GM23338 (cell line): Measurements from ENCODE around the gene UBAP1L. TPM values are rescaled to one million over a fixed set of nuclear protein-coding genes. Genes with fewer than 3 reads are reported as not detected.

Experiments
- ATAC-seq: fragments of 200-7000 bp; cut with Tn5 transposase; 3 replicates; pipeline ENCODE4 v1.9.1; 2020
- DNase-seq: peaks from one replicate; pipeline ENCODE4 v3.0.0-alpha.2; 2015; ENCODE audit warnings: low spot score
- H2AFZ ChIP-seq: fragments of 200-600 bp; sonication (generic); 2 replicates; pipeline ENCODE4 v1.8.0; 2016; ENCODE audit warnings: antibody characterized with exemption, mild to moderate bottlenecking, moderate library complexity
- H3F3A ChIP-seq: fragments of 200-600 bp; sonication (generic); replicated peaks from 2 replicates; pipeline ENCODE4 v1.8.0; 2017; ENCODE audit warnings: antibody characterized with exemption, mixed run types, low read depth
- H3K27ac ChIP-seq: fragments of 200-600 bp; sonication (generic); 2 replicates; pipeline ENCODE4 v1.6.1; 2016; ENCODE audit warnings: low read depth
- H3K27me3 ChIP-seq: fragments of 200-600 bp; sonication (generic); 2 replicates; pipeline ENCODE4 v1.8.0; 2016; ENCODE audit warnings: mild to moderate bottlenecking, mixed run types, moderate library complexity; ENCODE audit not compliant: insufficient read depth
- H3K36me3 ChIP-seq: fragments of 200-600 bp; sonication (generic); 2 replicates; pipeline ENCODE4 v1.8.0; 2016; ENCODE audit warnings: mild to moderate bottlenecking; ENCODE audit not compliant: insufficient read depth
- H3K4me1 ChIP-seq: fragments of 200-600 bp; sonication (generic); 2 replicates; pipeline ENCODE4 v1.8.0; 2016; ENCODE audit warnings: mild to moderate bottlenecking, moderate library complexity; ENCODE audit not compliant: insufficient read depth
- H3K4me2 ChIP-seq: fragments of 200-600 bp; sonication (generic); 2 replicates; pipeline ENCODE4 v1.7.1; 2017; ENCODE audit warnings: mixed run types
- H3K4me3 ChIP-seq: fragments of 200-600 bp; sonication (generic); 2 replicates; pipeline ENCODE4 v1.6.1; 2016; ENCODE audit warnings: mixed run types
- H3K79me2 ChIP-seq: fragments of 200-600 bp; sonication (generic); replicated peaks from 2 replicates; pipeline ENCODE4 v1.8.0; 2017; ENCODE audit warnings: mild to moderate bottlenecking; ENCODE audit not compliant: insufficient read depth
- H3K9me2 ChIP-seq: fragments of 200-600 bp; sonication (generic); 2 replicates; pipeline ENCODE4 v1.8.0; 2017; ENCODE audit not compliant: insufficient read depth
- H4K20me1 ChIP-seq: fragments of 200-600 bp; sonication (generic); replicated peaks from 2 replicates; pipeline ENCODE4 v1.8.0; 2017; ENCODE audit warnings: mild to moderate bottlenecking; ENCODE audit not compliant: insufficient read depth
- H3K27ac Mint-ChIP-seq: 2 replicates; pipeline ENCODE4 v1.8.0; 2020; ENCODE audit warnings: inconsistent platforms, mild to moderate bottlenecking, moderate library complexity, mixed read lengths
- H3K27me3 Mint-ChIP-seq: 3 replicates; pipeline ENCODE4 v1.8.0; 2022; ENCODE audit warnings: low read depth, mild to moderate bottlenecking, moderate library complexity, mixed read lengths, inconsistent platforms; ENCODE audit not compliant: insufficient read depth, poor library complexity
- H3K36me3 Mint-ChIP-seq: 3 replicates; pipeline ENCODE4 v1.8.0; 2021; ENCODE audit warnings: low read depth, mild to moderate bottlenecking, inconsistent platforms, moderate library complexity, mixed read lengths
- H3K4me1 Mint-ChIP-seq: 3 replicates; pipeline ENCODE4 v1.8.0; 2020; ENCODE audit warnings: mild to moderate bottlenecking, inconsistent platforms, mixed read lengths
- H3K4me3 Mint-ChIP-seq: 3 replicates; pipeline ENCODE4 v1.8.0; 2021; ENCODE audit warnings: moderate library complexity, mild to moderate bottlenecking, inconsistent platforms, mixed read lengths
- H3K9me3 Mint-ChIP-seq: 3 replicates; pipeline ENCODE4 v1.8.0; 2020; ENCODE audit warnings: moderate library complexity, mild to moderate bottlenecking, inconsistent platforms, mixed read lengths
- CREB1 ChIP-seq: fragments of 250-450 bp; sonication (Bioruptor Pico); IDR thresholded peaks from 2 replicates; pipeline ENCODE4 v1.5.0; 2020; ENCODE audit warnings: low read depth, mild to moderate bottlenecking, moderate library complexity
- CTCF ChIP-seq, 2 experiments: fragments of 200-600 bp in 1 of 2; sonication (generic) in 1 of 2; conservative IDR thresholded peaks; 2 replicates each; pipeline versions ENCODE4 v1.5.1 to v1.6.1; 2016 to 2017; ENCODE audit warnings: antibody characterized with exemption in 2 of 2, low read depth in 2 of 2, mild to moderate bottlenecking in 2 of 2, moderate library complexity in 1 of 2
- JUNB ChIP-seq: IDR thresholded peaks from one replicate; pipeline ENCODE4 v1.6.1; 2016; ENCODE audit warnings: antibody characterized with exemption; ENCODE audit not compliant: unreplicated experiment
- NANOG ChIP-seq: IDR thresholded peaks from 2 replicates; pipeline ENCODE4 v1.6.1; 2016; ENCODE audit warnings: antibody characterized with exemption, borderline replicate concordance
- STAT1 ChIP-seq: IDR thresholded peaks from one replicate; pipeline ENCODE4 v1.6.1; 2016; ENCODE audit warnings: antibody characterized with exemption; ENCODE audit not compliant: unreplicated experiment
- ZNF331 ChIP-seq: fragments of 250-450 bp; sonication (Bioruptor Pico); IDR thresholded peaks from 2 replicates; pipeline ENCODE4 v1.5.0; 2020; ENCODE audit warnings: low read depth, mild to moderate bottlenecking, moderate library complexity
- ZNF462 ChIP-seq: fragments of 250-450 bp; sonication (Bioruptor Pico); IDR thresholded peaks from 2 replicates; pipeline ENCODE4 v1.5.0; 2020; ENCODE audit warnings: mild to moderate bottlenecking, moderate library complexity
- polyA plus RNA-seq: library from polyadenylated mRNA; unstranded; fragments of >200 nt; fragmentation: Nextera tagmentation; extraction: Ambion mirVana; gene quantifications from 2 replicates; pipeline ENCODE4 v1.2.1, GENCODE V29; 2016
- total RNA-seq: library from RNA; depleted of rRNA; stranded (reverse); fragments of >200 nt; shearing (Covaris generic); gene quantifications from 2 replicates; pipeline ENCODE4 v1.2.3, GENCODE V29; 2014

Gene UBAP1L
- total and polyA plus RNA-seq, 2 experiments from 2014 or later = 0.53 to 1.5 TPM

DNA sequence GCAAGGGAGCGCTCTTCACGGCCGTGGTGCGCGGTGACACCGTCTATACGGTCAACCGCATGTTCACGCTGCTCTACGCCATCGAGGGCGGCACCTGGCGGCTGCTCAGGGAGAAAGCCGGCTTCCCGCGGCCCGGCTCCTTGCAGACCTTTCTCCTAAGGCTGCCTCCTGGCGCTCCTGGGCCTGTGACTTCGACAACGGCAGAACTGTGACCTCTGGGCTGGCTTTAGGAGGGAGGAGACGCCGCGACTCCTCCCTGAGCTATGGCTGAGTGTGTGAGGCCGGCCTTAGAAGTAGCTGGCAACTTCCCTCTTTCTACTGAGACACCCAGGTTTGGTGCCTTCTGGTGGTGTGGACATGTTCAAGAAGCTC, 37.0 kb downstream of the UBAP1L start (continued):
- peak; percentile 60 to 85 for TF ChIP-seq CTCF (conservative IDR thresholded peaks at IDR 0.05; ENCODE audit: low read depth in 2 of 2)

DNA sequence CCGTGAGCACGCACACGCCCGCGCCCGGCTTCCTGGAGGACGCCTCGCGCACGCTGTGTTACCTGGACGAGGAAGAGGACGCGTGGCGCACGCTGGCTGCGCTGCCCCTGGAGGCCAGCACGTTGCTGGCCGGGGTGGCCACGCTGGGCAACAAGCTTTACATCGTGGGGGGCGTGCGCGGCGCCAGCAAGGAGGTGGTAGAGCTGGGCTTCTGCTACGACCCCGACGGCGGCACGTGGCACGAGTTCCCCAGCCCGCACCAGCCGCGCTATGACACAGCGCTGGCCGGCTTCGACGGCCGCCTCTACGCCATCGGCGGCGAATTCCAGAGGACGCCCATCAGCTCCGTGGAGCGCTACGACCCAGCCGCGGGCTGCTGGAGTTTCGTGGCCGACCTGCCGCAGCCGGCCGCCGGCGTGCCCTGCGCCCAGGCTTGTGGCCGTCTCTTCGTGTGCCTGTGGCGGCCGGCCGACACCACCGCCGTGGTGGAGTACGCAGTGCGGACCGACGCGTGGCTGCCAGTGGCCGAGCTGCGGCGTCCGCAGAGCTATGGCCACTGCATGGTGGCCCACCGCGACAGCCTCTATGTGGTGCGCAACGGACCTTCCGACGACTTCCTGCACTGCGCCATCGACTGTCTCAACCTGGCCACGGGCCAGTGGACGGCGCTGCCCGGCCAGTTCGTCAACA, 37.6 kb downstream of the UBAP1L start:
- 0 out of 2 replicates have a peak, but pooled peaks cover 3% of the 10 kb centered on the region for H3K27me3 ChIP-seq
- no peaks in the 10 kb centered on the region for H3K9me2 ChIP-seq
- no peaks in the 10 kb centered on the region for H3K36me3 ChIP-seq
- H3K79me2 ChIP-seq = no peaks in the 10 kb centered on the region
- peaks cover 18% of the 10 kb centered on the region for H3K27me3 Mint-ChIP-seq
- H3K27ac ChIP-seq = no peak overlapping the region
- no peaks in the 10 kb centered on the region; the same call in 2 of the 3 replicates for H3K36me3 Mint-ChIP-seq
- H3K4me1 ChIP-seq = peaks cover 16% of the 10 kb centered on the region
- peak; percentile 30 for ATAC-seq
- peak overlapping the region; percentile 99 for H2AFZ ChIP-seq
- H3K4me3 ChIP-seq = no peak overlapping the region
- peaks cover 14% of the 10 kb centered on the region; the same call in 1 of the 2 replicates for H3F3A ChIP-seq
- DNase-seq = peak; percentile 41
- H4K20me1 ChIP-seq = no peaks in the 10 kb centered on the region
- H3K9me3 Mint-ChIP-seq = peaks cover 8% of the 10 kb centered on the region
- H3K4me1 Mint-ChIP-seq = peaks cover 27% of the 10 kb centered on the region
- no peak overlapping the region for H3K27ac Mint-ChIP-seq
- H3K4me2 ChIP-seq = no peak overlapping the region
- H3K4me3 Mint-ChIP-seq = no peak overlapping the region; the same call in 2 of the 3 replicates
- peak in 1 of 2 experiments; percentile 8; a peak in 1 of 4 replicates for TF ChIP-seq CTCF (conservative IDR thresholded peaks at IDR 0.05; ENCODE audit: low read depth in 2 of 2)
- no peak for TF ChIP-seq CREB1 (CRISPR knock-in tag)

- Mint-ChIP-seq H3K27me3 (peaks cover 14% of the 10 kb centered on the region), H3K9me3 (peaks cover 8% of the 10 kb centered on the region), H3K4me1 (peaks cover 23% of the 10 kb centered on the region), H3K4me3 (no peak within 1 kb of the TSS; the same call in 2 of the 3 replicates), H3K27ac (no peak within 1 kb of the TSS), H3K36me3 (no peaks in the 10 kb centered on the region; the same call in 2 of the 3 replicates)
- H3K36me3 ChIP-seq = no peaks in the 10 kb centered on the region
- no peaks in the 10 kb centered on the region for H3K79me2 ChIP-seq
- H3K9me2 ChIP-seq = no peaks in the 10 kb centered on the region
- H3K4me3 ChIP-seq = no peak within 1 kb of the TSS
- H3K4me1 ChIP-seq = peaks cover 8% of the 10 kb centered on the region; the same call in 1 of the 2 replicates
- peak within 1 kb of the TSS; percentile 99 for H2AFZ ChIP-seq
- H3K4me2 ChIP-seq = no peak within 1 kb of the TSS
- no peak within 1 kb of the TSS for H3K27ac ChIP-seq
- no peak for DNase-seq
- no peaks in the 10 kb centered on the region for H4K20me1 ChIP-seq
- peak; percentile 24 for ATAC-seq
- H3K27me3 ChIP-seq = 0 out of 2 replicates have a peak, but pooled peaks cover 3% of the 10 kb centered on the region
- H3F3A ChIP-seq = peaks cover 8% of the 10 kb centered on the region; the same call in 1 of the 2 replicates
- no peak for TF ChIP-seq STAT1
- no peak for TF ChIP-seq NANOG
- no peak for TF ChIP-seq ZNF462
- TF ChIP-seq JUNB = no peak
- no peak for TF ChIP-seq ZNF331
Measured at GRCh38 chr15:65076486-65077290, 38.3 kb downstream of the UBAP1L start, which contains the start of gene KBTBD13. Gene KBTBD13 (plus strand): TSS chr15:65076746. CDS start chr15:65076816, 70 bp downstream.
